GM12891 (cell line): ENCODE data around the gene EXOSC1.
"Not testable (repeated sequence)": the region's sequence is repeated elsewhere in the genome, so short reads cannot be mapped to it uniquely, and the experiment has no call there.

ENCODE experiments used
- POLR2A ChIP-seq: IDR thresholded peaks from 2 replicates; pipeline ENCODE4 v1.6.1; 2011; ENCODE audit warnings: low read depth, low read length, control low read depth
- POLR2AphosphoS5 ChIP-seq: IDR thresholded peaks from 2 replicates; pipeline ENCODE4 v1.6.1; 2011; ENCODE audit warnings: low read depth, low read length, control low read depth

GRCh38 chr10:97479410-97479809 lies 33.6 kb upstream of the EXOSC1 start:
- not testable (repeated sequence) for TF ChIP-seq POLR2AphosphoS5, POLR2A
